Activated CD4-positive, CD25-positive, alpha-beta regulatory T cell treated with anti-CD3 and anti-CD28 coated beads, Interleukin-2, amount 50 U/mL, for 24 hours (primary cell): ENCODE results near the gene STX2.
"Not testable (repeated sequence)": the region's sequence is repeated elsewhere in the genome, so short reads cannot be mapped to it uniquely, and the experiment has no call there.

Experiments
- ATAC-seq, 2 donors: fragments of 150-1000 bp; cut with Tn5 transposase; one replicate each; pipeline ENCODE4 v1.10.0; 2021; ENCODE audit warnings: mild to moderate bottlenecking in 1 of 2, moderate library complexity in 1 of 2

The STX2 gene

DNA sequence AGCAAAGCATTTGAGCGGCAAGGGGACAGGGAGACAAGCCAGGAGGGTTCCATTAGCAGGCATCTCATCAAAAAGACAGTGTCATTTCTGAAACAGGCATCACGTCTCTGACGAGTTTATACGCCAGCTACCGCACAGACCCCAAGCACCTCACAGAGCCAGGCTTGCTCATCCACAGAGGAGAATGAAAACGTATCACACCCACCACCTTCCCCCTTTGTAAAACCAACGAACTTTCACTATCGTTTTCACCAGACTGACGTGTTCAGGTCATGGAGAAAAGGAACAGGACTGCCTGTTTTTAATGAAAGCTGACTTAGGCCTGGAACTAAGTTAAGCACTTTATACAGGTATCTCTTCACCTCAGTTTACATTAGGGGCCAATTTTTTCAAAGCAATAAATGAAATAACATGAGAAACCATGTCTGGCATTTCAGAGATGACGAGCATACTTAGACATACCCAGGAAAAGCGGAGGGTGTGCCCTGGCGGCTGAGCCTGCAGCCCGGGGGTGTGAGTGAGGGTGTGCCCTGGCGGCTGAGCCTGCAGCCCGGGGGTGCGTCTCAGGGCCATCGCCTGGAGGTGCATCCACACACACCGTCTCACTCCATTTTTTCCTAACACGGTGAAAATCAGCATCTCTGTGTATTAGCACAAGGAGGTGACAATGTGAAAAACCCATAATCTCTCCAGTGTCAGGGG is 41.9 kb downstream of the STX2 start:
- ATAC-seq: peak; percentile 96 to 98

DNA sequence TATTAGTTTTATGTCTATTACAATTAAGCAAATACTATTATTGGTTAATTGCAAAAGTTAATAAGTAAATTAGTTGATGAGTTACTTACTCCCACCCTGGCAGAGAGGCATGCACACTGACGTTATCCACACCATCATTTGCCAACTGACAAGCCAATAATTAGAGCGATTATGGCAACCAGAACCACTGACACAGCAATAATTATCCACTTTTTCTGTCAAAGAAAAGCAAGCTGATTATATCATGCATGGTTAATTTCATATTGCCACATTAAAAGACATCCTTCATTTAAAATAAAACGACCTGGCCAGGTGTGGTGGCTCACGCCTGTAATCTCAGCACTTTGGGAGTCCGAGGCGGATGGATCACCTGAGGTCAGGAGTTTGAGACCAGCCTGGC is 43.1 kb downstream of the STX2 start:
- no peak for ATAC-seq

DNA sequence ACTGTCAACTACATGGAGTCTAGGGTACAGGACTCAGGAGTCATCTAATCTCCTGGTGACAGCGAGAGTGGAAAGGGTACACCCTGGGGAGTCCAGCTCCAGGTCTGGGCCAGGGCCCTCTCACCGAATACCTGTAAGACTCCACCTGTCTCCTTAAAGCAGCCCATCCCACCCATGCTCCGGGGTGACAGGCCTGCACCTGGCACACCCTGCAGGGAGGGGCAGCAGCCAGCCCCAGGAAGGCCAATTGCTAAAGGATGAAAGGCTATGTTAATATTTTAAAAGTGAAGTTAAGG is 45.5 kb downstream of the STX2 start:
- ATAC-seq: no peak

DNA sequence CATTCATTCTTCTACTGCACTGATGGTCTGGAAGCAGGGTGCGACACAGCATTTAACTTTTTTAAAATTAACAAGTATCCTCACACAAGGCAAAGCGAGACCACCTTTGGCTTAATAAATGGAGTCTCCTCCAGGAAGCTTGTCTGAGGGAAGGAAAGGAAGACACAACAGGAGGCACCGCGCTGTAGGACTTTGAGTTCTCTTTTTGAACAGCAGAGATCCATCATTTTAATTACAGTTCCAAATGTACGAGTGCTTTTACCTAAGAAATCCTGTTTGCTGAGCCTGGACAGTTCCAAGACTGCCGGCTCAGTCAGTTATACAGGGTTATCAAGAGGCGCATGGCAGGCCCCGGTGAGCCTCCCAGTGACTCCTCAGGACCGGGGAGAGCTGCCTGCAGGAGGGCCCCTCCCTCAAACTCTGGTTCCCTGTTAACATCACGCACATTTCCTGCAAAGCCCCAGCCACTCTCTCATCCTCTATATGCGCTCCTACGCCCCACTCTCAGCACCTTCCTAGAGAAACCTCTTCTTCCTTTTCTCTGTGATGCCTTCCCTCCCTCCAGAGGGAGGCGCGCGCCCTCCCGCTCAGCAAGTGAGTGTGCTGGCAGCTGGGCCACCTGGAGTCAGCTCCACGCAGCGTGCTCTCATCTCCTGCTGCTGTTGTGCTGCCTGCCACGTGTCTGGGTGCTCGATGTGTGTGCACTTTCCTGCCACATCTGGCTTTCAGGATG is 46.1 kb downstream of the STX2 start:
- no peak for ATAC-seq

DNA sequence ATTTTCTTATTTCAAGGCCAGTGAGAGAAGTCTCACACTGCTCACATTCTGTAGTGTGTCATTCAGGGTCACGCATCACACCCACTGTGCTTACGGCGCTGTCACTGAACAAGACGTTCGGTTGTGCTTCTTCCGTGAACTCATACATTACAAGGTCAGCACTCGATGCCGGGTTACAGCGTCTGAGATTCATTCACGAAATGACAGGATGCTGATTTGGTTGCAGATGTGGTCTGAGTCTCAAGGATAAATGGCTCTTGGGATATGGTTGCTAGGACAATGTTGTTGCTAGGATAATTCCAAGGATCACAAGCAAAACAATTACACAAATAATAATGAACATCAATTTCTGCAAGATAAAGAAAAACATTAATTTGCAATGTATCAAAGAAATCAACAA is 47.4 kb downstream of the STX2 start:
- no peak for ATAC-seq

DNA sequence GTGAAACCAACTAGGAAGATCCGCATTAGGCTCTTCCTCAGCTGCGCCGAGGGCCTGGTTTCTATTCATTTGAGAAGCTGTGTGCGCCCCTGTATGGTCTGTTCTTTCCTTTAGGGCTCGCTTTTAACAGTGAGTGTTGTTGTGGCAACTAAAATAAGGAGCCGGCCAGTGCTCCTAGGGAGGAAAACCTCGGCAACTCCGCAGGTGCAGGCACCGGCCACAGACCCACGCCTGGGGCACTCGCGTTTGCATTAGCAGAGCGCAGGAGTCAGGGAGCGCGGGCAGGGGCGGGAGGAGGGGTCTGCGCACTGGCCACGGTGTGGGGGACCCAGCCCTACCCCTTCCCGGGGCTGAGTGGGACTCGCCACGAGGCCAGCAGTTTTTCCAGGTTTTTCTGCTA is 50.5 kb downstream of the STX2 start:
- ATAC-seq: no peak

DNA sequence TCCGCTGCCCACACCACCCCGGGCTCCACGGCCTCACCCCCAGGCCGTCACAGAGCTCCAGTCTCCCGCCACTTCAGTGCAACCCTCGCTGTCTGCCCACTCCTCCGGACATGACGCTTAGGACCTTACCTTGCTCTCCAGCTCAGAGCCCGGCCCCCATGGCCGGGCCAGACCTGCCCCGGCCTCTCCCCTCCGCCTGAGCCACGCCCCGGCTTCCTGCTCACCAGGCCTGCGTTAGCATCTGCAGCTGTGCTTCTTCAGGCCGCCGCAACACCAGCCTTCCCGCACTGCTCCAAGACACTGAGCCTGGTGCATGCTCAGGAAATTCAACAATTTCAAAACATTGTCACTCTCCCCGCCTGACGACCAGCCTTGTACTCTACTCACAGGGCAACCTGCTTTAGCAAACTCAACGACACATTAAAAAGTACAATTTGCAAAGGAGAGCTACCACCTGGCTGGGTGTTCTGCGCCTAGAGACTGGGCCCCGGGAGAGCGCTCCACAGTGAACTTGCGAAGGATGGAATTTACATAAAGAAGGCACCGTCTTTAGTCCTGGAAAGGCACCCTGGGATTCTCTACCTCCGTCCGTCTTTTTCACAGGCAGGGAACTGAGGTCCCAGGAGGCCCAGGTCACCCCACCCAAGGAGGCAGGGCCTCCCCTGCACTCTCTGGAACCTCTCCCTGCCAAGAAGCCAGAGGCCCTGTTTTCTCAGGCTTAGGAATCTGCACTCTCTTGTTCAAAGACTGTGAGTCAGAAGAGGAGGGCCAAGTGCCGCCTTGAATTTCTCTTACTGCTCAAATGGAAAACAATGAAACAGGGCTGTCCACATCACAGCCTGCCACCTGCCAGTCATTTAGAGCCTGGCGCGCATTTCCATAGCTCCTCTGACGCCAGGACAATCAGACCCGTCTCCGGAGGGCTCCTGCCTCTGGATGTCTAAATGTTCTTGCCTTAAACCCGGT is 51.3 kb downstream of the STX2 start:
- no peak for ATAC-seq

DNA sequence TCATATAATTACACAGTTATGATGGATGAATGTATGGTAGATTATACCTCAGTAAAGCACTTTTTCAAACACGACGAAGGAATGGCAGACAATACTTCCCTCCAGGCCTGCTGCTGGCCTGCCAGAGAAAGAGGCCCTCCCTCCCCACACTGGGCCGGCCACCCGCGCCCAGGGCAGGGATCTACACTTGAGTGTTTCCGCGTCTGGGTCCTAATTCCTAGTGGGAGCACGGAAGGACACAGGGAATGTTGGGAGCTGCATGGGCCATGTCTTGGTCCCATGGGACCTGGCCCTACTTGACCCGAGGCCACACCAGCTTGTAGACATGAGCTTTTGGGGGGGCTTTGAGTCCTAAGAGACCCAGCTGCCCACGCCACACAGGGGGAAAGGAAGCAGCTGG is 52.0 kb downstream of the STX2 start:
- ATAC-seq: no peak

DNA sequence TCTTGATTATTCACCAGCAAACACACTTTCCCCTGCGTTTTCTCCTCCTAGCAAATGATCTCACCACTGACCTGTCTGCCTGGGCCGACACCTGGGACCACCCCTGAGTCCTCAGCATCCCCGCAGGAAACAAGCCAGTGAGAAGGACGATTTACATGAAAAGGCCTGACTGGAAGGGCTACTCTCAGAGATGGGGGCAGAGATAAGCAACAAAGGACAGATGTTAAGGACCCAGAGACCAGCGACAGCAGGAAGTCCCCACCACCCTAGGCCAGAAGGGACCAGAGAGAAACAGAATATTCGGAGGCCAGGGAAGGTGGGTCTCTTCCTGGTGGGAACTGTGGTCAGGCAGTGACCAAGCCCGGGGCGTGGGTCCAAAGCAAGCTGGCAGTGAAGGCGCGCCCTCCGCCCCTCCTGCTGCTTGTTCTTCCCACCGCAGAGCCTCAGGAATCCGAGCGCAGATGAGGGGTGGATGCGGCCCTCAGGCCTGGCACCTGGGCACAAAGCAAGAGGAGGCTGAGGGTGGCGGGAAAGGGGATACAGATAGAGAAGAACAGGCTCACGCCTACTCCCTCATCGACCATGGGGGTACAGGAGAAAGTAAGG is 55.8 kb downstream of the STX2 start:
- no peak for ATAC-seq

DNA sequence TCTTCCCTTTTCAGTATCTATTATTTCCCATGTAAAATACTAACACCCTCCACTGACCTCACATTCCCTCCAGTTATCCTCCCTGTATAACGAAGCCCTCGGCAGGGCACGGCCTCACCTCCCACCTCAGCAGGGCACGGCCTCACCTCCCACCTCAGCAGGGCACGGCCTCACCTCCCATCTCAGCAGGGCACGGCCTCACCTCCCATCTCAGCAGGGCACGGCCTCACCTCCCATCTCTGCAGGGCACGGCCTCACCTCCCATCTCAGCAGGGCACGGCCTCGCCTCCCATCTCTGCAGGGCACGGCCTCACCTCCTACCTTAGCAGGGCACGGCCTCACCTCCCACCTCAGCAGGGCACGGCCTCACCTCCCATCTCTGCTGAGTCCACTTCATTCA is 56.8 kb downstream of the STX2 start:
- ATAC-seq: not testable (repeated sequence)

DNA sequence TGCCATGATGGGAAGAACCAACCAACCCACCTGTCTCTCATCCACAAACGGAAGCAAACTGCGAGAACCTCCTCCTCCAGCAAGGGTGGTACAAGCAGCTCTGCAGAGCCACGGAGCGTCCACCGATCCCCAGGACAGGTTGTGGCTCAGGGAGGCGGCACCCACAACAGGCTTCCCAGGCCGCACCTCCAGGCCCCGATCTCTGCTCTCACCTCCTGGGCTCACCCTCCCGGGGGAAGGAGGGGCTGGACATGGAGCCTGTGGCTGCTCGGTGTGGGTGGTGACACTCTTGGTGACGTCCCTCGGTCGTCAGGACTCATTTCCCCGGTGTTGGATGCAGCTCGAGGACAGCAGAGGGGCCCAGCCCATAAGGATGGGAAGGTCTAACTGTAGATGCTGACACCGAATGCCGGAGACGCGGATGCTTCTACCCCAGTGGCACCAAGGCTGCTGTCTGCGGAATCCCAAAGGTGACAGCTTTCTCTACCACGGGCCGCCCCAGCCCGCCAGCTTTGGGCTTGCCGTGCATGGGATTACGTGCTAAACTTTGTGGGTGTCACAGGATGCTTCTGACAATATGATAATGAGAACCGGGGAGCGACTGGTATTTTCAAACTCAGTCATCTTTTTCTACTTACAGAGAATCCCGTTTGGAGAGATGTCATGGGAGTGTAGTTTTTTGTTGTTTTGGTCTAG is 58.0 kb downstream of the STX2 start:
- ATAC-seq: no peak

DNA sequence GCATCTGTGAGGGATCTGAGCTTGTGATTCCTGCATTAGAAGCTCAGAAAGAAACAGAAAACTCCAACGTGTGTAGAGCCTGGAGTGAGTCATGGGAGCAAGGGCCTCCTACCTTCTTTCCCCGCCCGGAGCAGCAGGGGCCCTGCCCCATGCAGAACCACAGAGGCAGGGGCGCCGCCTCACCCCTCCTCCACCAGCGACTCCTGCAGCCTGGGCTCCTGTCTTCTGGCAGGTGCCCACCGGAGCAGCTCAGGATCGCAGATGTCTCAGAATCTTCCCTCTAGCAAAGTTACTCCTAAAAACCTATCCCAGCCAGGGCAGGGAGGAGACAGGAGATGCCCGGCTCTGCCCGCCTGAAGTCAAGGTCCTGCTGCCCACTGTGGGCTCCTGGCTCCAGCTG is 58.7 kb downstream of the STX2 start:
- no peak for ATAC-seq

DNA sequence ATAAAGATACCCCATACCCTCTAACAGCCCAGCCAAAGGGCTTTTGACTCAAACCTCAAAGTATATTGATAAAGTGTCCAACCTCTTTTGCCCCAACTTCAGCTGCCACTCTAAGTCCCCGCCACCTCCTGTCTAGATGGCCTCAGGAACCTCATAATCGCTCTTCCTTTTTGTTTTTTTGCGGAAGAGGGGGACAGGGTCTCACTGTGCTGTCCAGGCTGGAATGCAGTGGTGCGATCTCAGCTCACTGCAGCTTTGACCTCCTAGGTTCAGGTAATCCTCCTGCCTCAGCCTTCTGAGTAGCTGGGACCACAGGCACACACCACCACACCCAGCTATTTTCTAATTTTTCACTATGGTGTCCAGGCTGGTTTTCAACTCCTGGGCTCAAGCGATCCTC is 60.3 kb downstream of the STX2 start:
- ATAC-seq: no peak

DNA sequence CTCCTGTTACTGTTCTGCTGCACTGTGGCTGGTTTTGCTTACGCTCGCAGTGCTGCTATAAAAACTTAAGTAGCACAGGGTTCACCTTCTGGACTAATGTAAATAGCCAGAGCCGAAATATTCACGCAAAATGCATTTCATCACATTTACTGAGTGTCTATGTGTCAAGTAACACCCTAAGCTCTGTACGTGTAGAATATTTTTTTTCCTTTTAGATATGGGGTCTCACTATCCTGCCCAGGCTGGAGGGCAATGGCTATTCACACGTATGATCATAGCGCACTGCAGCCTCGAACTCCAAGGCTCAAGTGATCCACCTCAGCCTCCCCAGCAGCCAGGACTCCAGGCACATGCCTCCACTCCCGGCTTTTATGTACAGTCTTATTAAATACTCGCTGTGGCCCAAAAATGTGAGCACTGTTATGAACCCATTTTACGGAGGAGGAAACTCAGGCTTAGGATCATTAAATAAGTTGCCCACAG is 62.2 kb downstream of the STX2 start:
- ATAC-seq: no peak

DNA sequence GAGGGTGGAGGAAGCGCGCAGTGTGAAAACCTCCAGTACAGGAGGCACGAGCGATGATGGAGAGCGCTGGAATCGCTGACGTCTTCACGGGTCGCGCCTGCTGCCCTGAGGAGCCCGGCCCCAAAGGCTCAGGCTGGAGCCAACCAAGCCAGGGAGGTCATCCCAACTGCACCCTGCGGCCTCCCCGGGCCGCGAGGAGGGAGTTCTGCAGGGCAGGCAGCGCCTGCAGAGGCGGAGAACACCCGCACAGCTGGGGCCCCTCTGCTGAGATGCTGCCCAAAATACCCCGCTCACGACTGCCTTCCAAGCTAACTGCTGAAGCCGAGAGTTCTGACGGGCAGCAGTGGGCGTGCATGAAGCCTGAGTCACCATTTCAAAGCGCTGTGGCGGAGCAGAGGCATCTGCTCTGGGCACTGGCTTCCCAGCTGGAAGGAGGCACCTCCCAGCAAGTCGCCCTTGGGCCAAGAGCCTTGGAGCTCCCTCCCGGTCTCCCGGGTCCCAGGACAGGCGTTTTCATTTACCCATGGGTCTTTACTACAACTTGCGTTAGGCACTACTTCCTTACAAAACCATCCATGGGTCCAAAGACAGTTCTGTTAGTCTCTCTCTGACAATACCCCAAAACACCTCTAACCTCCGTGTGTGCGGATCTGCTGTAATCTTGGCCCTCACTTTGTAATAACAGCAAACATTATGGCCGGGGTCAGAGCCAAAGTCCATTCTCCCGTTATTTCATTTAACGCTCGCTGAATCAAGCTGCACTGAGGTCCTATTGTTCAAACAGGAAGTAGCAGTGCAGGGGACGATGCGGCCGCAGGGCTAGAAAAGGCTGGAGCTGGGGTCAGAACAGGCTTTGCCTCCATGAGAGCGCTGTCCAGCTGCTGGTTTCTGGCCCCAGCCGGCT is 62.8 kb downstream of the STX2 start:
- peak; percentile 96 to 97 for ATAC-seq

DNA sequence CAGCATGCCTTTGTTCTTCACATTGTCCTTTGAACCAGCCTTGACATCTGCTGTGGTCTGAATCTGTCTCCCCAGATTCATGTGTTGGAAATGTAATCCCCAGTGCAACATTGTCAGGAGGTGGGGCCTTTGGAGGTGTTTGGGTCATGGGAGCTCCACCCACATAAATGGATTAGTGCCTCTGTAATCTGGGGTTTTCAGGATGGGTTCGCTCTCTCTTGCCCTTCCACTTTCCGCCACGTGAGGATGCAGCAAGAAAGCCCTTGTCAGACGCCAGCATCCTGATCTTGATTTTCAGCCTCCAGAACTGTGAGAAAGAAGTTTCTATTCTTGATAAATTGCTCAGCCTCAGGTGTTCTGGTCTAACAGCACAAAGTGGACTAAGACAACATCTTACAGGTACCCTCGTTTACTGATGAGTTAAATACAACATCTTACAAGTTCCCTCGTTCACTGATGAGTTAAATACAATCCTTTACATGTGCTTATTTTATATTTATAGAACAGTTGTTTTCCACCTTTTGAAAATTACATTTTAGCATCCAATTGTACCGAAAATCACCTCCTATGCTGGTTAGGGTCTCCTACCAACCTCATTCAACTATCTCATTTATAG is 68.5 kb downstream of the STX2 start:
- no peak for ATAC-seq

DNA sequence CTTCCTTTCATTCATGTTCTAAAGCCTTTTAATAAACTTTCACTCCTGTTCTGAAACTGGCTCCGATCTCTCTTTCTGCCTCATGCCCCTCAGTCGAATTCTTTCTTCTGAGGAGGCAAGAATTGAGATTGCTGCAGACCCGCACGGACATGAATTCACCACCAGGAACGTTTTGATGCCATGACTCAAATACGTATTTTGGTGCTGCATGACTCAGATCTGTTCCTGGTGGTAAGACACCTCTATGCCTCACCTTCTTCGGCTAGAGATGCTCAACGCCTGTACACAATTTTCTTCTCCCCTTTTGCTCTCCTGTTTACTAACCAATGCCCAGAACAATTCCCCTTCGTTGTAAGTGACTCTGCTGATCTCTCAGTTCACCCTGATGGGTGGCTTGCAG is 70.9 kb downstream of the STX2 start:
- ATAC-seq: peak in 1 of 2 donors; percentile 46

DNA sequence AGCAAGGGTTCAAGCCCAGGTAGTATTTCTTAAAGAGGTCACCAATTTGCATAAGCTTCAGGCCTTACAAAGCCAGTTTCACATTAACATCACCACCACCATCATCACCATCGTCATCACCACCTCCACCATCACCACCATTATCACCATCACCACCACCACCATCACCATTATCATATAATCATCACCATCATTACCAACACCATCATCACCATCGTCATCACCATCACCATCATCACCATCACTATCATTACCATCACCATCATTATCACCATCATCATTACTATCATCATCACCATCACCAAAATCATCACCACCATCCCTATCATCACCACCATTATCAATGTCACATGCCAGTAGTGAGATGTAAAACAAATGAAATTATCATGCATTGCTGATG is 72.6 kb downstream of the STX2 start:
- ATAC-seq: no peak

DNA sequence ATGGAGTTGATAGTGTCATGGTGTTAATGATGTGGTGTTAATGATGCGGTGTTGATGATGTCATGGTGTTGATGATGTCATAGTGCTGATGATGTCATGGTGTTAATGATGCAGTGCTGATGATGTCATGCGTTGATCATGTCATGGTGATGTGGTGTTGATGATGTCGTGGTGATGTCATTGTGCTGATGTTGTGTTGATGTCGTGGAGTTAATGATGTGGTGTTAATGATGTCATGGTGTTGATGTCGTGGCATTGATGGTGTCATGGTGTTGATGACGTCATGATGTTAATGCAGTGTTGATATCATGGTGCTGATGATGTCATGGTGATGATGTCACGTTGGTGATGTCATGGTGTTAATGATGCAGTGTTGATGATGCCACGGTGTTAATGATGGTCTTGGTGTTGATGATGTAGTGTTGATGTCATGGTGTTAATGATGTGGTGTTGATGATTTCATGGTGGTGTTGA is 73.8 kb downstream of the STX2 start:
- no peak for ATAC-seq

DNA sequence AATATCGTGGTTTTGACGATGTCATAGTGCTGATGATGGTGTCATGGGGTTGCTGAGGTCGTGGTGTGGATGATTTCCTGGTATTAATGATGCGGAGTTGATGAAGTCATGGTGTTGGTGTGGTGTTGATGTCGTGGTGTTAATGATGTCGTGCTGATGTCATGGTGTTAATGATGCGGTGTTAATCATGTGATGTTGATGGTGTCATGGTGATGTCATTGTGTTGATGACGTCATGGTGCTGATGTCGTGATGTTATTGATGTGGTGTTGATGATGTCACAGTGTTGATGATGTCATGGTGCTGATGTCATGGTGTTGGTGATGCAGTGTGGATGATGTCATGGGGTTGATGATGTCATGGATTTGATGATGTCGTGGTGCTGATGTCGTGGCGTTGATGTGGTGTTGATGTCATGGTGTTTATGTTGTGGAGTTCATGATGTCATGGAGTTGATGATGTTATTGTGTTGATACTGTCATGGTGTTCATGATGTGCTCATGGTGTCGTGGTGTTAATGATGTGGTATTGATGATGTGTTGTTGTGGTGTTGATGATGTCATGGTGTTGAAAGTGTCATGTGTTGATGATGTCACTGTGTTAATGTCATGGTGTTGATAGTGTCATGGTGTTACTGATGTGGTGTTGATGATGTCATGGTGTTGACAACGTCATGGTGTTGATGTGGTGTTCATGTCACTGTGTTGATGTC is 74.4 kb downstream of the STX2 start:
- ATAC-seq: no peak
